ENCODE results near the gene MYCBPAP. TPM values are rescaled to one million over a fixed set of nuclear protein-coding genes. Genes with fewer than 3 reads are reported as not detected.

MYCBPAP gene
- total RNA-seq, 1 experiment from 2014 or later, result 1.9 TPM

DNA sequence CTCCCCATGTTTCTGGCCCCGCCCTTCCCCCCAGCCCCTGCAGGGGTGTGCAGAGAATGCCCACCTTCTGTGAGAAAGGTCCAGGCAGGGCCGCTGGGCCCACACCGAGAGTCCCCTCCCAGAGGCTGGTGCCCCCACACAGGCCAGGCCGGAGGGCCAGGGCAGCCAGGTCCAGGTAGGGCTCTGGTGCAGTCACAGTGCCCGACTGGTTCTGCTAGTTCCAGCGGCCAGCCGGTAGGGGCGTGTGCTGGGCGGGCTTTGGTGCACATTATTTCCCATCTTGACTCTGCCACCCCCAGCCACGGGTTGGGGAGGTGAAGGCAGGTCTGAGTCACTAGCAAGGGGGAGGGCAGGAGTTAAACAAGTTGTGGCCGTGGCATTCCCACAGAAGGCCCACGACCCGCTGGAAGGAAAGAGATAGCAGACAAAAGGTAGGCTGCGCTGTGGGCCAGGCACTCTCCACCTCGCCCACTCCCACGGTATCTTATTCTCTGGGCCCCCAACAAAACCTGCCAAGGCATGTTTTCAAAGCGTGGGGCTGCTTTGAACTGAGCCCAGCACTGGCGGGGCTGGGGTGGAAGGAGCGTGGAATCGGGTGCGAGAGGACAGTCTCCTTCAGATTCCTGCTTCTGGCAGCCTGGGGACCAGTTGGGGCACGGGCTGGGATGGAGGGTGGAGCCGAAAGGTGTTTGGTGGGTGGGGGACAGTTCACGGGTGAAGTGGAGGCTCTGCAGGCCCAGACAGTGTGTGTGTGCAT is 26.2 kb downstream of the MYCBPAP start:
- Histone ChIP-seq H3K9ac (ENCODE audit: low read length) (peak overlapping the region; percentile 66), H4K20me1 (ENCODE audit: low read length) (no peaks in the 10 kb centered on the region), H3K4me1 (ENCODE audit: insufficient read depth, low read length) (peaks cover 33% of the 10 kb centered on the region), H3K9me3 (ENCODE audit: low read length) (no peaks in the 10 kb centered on the region), H3F3A (ENCODE audit: low read length, unreplicated experiment) (no peaks in the 10 kb centered on the region), H3K4me3 (ENCODE audit: low read length) (peak overlapping the region; percentile 78), H3K9me2 (replicated peaks; ENCODE audit: low read length) (no peaks in the 10 kb centered on the region), H2AFZ (ENCODE audit: low read length) (peak overlapping the region; percentile 75), H3K4me2 (ENCODE audit: low read length) (peak overlapping the region; percentile 95), H3K27ac (ENCODE audit: low read length) (peak overlapping the region; percentile 76), H3K79me2 (ENCODE audit: low read length) (peaks cover 35% of the 10 kb centered on the region), H3K27me3 (ENCODE audit: low read length) (no peaks in the 10 kb centered on the region), H3K36me3 (ENCODE audit: low read depth, low read length) (peaks cover 11% of the 10 kb centered on the region; the same call in 1 of the 2 replicates)
- ATAC-seq (peak; percentile 85), DNase-seq (peak; percentile 89)
- TSS peak; percentile 32 for BruUV-seq (replicated peaks)
- TF ChIP-seq EZH2 (IDR thresholded peaks at IDR 0.05; ENCODE audit: low read length, unreplicated experiment), result no peak
- TF ChIP-seq, protein P1, sequence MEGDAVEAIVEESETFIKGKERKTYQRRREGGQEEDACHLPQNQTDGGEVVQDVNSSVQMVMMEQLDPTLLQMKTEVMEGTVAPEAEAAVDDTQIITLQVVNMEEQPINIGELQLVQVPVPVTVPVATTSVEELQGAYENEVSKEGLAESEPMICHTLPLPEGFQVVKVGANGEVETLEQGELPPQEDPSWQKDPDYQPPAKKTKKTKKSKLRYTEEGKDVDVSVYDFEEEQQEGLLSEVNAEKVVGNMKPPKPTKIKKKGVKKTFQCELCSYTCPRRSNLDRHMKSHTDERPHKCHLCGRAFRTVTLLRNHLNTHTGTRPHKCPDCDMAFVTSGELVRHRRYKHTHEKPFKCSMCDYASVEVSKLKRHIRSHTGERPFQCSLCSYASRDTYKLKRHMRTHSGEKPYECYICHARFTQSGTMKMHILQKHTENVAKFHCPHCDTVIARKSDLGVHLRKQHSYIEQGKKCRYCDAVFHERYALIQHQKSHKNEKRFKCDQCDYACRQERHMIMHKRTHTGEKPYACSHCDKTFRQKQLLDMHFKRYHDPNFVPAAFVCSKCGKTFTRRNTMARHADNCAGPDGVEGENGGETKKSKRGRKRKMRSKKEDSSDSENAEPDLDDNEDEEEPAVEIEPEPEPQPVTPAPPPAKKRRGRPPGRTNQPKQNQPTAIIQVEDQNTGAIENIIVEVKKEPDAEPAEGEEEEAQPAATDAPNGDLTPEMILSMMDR (conservative IDR thresholded peaks at IDR 0.05; ENCODE audit: low read depth, low read length), result peak; percentile 62
- CTCF ChIA-PET, result no interaction called here
- intact Hi-C loops (cut with micrococcal nuclease), result no loop called here
- POLR2A ChIA-PET (ENCODE audit: unreplicated experiment), result no interaction called here

DNA sequence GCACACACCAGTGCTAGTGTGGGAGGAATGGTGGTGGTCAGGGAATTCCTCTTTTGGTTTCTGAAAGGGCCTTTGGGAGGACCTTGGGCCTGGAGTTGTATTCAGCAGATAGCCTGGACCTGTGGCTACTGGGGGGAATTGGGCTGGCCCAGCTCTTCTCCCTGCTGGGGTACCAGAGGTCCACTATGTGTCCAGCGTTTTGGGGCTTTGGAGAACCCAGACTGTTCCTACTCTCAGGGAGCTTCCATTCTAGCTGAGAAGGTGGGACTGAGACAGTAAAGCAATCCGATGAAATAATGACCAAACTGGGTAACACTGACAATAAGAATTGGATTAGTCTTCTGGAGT is 26.7 kb downstream of the MYCBPAP start:
- ChIA-PET CTCF (interaction anchor here (0.6 kb wide), 1 partner anchor 97 kb away, joined by 3 read pairs; no protein-coding TSS in a partner anchor), POLR2A (ENCODE audit: unreplicated experiment) (no interaction called here)
- intact Hi-C loops (cut with micrococcal nuclease), result no loop called here
- H4K20me1 ChIP-seq (ENCODE audit: low read length), result no peaks in the 10 kb centered on the region
- H3K27ac ChIP-seq (ENCODE audit: low read length), result peak overlapping the region; percentile 19; the same call in 1 of the 2 replicates
- no peaks in the 10 kb centered on the region for H3K27me3 ChIP-seq (ENCODE audit: low read length)
- peaks cover 33% of the 10 kb centered on the region for H3K4me1 ChIP-seq (ENCODE audit: insufficient read depth, low read length)
- TF ChIP-seq, protein P1 (conservative IDR thresholded peaks at IDR 0.05; ENCODE audit: low read depth, low read length), result no peak
- peak overlapping the region; percentile 66 for H3K9ac ChIP-seq (ENCODE audit: low read length)
- no TSS peak for BruUV-seq (replicated peaks)
- no peaks in the 10 kb centered on the region for H3K9me3 ChIP-seq (ENCODE audit: low read length)
- H3F3A ChIP-seq (ENCODE audit: low read length, unreplicated experiment), result no peaks in the 10 kb centered on the region
- ATAC-seq (no peak), DNase-seq (no peak)
- peak overlapping the region; percentile 95 for H3K4me2 ChIP-seq (ENCODE audit: low read length)
- no peaks in the 10 kb centered on the region for H3K9me2 ChIP-seq (replicated peaks; ENCODE audit: low read length)
- H2AFZ ChIP-seq (ENCODE audit: low read length), result no peak overlapping the region
- peaks cover 11% of the 10 kb centered on the region; the same call in 1 of the 2 replicates for H3K36me3 ChIP-seq (ENCODE audit: low read depth, low read length)
- peaks cover 35% of the 10 kb centered on the region for H3K79me2 ChIP-seq (ENCODE audit: low read length)
- H3K4me3 ChIP-seq (ENCODE audit: low read length), result peak overlapping the region; percentile 78

DNA sequence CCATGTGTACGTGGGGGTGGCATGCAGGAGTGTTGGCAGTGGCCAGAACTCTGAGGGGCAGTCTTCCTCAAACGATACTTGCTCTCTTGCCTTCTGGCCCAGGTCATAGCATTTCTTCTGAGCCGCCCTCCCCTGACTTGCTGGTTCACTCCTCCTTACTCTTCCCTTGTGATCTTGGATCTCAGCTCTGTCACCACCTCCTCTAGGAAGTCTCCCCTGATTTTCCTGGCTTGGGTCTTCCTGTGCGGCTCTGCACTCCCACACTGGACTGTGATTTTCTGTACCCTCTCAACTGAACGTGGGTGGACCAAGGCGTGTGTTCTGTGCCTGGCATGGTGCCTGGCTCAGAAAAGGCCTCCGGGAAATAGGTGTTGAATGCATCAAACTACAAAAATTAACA is 27.2 kb downstream of the MYCBPAP start:
- no peak for TF ChIP-seq EZH2 (IDR thresholded peaks at IDR 0.05; ENCODE audit: low read length, unreplicated experiment)
- TF ChIP-seq, protein P1 (conservative IDR thresholded peaks at IDR 0.05; ENCODE audit: low read depth, low read length), result no peak
- TF ChIP-seq EZH2phosphoT487 (IDR thresholded peaks at IDR 0.05; ENCODE audit: borderline replicate concordance, low read length), result no peak
- no TSS peak for BruUV-seq (replicated peaks)
- Histone ChIP-seq H3K4me3 (ENCODE audit: low read length) (no peak overlapping the region; the same call in 1 of the 2 replicates), H3K36me3 (ENCODE audit: low read depth, low read length) (peaks cover 11% of the 10 kb centered on the region; the same call in 1 of the 2 replicates), H4K20me1 (ENCODE audit: low read length) (no peaks in the 10 kb centered on the region), H3F3A (ENCODE audit: low read length, unreplicated experiment) (no peaks in the 10 kb centered on the region), H2AFZ (ENCODE audit: low read length) (no peak overlapping the region), H3K9me2 (replicated peaks; ENCODE audit: low read length) (no peaks in the 10 kb centered on the region), H3K9me3 (ENCODE audit: low read length) (no peaks in the 10 kb centered on the region), H3K79me2 (ENCODE audit: low read length) (peaks cover 35% of the 10 kb centered on the region), H3K4me2 (ENCODE audit: low read length) (peak overlapping the region; percentile 95; the same call in 1 of the 2 replicates), H3K27ac (ENCODE audit: low read length) (no peak overlapping the region), H3K9ac (ENCODE audit: low read length) (no peak overlapping the region), H3K27me3 (ENCODE audit: low read length) (no peaks in the 10 kb centered on the region), H3K4me1 (ENCODE audit: insufficient read depth, low read length) (peaks cover 33% of the 10 kb centered on the region)
- intact Hi-C loops (cut with micrococcal nuclease), result no loop called here
- ChIA-PET CTCF (interaction anchor here (0.6 kb wide), 1 partner anchor 97 kb away, joined by 3 read pairs; no protein-coding TSS in a partner anchor), POLR2A (ENCODE audit: unreplicated experiment) (no interaction called here)
- DNase-seq (no peak), ATAC-seq (no peak)

Measured in PC-3 (cell line).